Peyer's patch (tissue), 4 donors: ENCODE data around the gene SIDT2.

ENCODE experiments used
- POLR2A ChIP-seq, 2 donors: fragments of 450-650 bp; IDR thresholded peaks; one replicate each; pipeline ENCODE4 v1.5.1; 2017; ENCODE audit warnings: antibody characterized with exemption in 2 of 2, mild to moderate bottlenecking in 2 of 2, moderate library complexity in 2 of 2
- TF ChIP-seq, protein P1 (sequence below), 6 experiments: fragments of 450-650 bp in 4 of 6; fragments of 200-600 bp in 2 of 6; sonication (generic) in 1 of 6; IDR thresholded peaks; one replicate each; pipeline ENCODE4 v1.5.1; 2017 to 2019; ENCODE audit warnings: antibody characterized with exemption in 6 of 6, mild to moderate bottlenecking in 3 of 6, moderate library complexity in 1 of 6

DNA sequence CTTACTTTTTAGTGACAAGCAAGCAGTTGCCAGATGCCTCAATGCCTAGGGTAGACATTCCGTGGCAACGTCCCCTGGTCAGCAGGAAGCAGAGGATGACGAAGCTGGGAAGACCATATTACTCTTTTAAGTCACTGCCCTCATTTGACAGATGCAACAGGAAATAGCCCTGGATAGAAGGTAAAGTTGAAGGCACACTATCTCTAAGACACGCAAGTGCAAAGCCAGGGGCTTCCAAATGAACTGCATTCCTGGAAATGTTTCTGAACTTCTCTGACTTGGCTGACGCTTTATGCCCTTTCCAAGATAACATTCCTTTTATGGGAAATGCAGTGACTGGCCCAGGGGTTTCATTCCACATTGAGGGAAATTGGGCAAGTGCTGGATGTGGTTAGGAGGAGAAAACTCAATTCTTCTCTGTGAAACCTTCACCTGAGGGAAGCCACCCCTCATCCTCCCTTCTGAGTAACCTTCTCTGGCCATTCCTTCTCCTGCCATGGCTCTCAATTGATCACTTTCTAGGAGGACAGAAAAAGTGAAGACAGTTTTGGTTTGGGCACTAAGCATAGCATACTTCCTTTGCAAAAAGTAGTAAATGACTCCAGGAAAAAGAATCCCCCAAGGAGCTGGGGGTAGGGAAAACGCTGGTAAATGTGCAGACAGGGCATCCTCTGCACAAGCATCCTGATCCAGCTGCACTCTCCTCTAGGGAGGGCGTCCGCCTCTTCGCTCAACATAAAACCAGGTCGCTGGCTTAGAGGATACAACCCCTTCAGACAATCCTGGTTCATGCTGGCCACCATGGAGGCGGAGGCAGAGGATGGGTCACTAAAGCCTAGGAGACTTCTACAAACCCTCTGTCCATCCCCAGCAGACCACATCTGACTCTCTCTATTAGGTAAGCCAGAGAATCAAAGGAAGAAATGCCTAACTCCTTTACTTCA is 38.9 kb downstream of the SIDT2 start:
- TF ChIP-seq, protein P1, sequence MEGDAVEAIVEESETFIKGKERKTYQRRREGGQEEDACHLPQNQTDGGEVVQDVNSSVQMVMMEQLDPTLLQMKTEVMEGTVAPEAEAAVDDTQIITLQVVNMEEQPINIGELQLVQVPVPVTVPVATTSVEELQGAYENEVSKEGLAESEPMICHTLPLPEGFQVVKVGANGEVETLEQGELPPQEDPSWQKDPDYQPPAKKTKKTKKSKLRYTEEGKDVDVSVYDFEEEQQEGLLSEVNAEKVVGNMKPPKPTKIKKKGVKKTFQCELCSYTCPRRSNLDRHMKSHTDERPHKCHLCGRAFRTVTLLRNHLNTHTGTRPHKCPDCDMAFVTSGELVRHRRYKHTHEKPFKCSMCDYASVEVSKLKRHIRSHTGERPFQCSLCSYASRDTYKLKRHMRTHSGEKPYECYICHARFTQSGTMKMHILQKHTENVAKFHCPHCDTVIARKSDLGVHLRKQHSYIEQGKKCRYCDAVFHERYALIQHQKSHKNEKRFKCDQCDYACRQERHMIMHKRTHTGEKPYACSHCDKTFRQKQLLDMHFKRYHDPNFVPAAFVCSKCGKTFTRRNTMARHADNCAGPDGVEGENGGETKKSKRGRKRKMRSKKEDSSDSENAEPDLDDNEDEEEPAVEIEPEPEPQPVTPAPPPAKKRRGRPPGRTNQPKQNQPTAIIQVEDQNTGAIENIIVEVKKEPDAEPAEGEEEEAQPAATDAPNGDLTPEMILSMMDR (IDR thresholded peaks at IDR 0.05): no peak
- TF ChIP-seq POLR2A (IDR thresholded peaks at IDR 0.05): no peak
